Measurements from ENCODE around the gene PRKRA.

DNA sequence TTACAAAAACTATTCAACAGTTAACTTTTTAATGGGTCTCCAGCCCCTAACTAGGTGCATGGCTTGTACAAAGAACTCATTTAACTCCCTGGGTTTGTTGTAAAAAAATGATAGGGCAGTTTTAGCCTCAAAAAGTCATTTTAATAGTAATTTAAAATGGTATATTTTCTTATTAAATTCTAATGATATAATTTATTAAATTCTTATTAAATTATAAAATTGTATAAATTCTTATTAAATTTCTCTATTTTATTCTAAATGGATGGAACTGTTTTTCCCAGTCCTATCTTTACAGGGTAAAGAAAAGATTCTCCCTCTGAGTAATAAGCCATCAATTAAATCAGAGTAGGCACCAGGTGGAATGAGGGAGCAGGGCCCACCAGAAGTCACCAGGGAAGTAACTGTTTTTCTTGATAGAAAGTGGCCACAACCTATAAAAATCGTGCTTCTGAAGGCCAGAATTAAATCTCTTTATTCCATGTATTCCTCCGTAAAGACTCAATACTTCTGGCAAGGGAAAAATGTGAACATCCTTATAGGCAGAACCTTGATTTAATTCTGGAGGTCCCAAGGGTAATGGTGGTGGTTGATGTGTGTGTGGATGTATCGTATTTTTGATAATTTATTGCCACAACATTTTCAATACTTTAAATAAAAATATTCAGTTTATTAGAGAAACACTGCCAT is 26.6 kb upstream of the PRKRA start:
- TF ChIP-seq, protein P1, sequence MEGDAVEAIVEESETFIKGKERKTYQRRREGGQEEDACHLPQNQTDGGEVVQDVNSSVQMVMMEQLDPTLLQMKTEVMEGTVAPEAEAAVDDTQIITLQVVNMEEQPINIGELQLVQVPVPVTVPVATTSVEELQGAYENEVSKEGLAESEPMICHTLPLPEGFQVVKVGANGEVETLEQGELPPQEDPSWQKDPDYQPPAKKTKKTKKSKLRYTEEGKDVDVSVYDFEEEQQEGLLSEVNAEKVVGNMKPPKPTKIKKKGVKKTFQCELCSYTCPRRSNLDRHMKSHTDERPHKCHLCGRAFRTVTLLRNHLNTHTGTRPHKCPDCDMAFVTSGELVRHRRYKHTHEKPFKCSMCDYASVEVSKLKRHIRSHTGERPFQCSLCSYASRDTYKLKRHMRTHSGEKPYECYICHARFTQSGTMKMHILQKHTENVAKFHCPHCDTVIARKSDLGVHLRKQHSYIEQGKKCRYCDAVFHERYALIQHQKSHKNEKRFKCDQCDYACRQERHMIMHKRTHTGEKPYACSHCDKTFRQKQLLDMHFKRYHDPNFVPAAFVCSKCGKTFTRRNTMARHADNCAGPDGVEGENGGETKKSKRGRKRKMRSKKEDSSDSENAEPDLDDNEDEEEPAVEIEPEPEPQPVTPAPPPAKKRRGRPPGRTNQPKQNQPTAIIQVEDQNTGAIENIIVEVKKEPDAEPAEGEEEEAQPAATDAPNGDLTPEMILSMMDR (IDR thresholded peaks at IDR 0.05): no peak
- TF ChIP-seq EZH2 (IDR thresholded peaks at IDR 0.05; ENCODE audit: borderline replicate concordance, insufficient read depth, low read depth, low read length, poor library complexity, severe bottlenecking): no peak

Measured in B cell (primary cell).